GM12891 (cell line): ENCODE results near the gene HOXB3.

Experiments used
- DNase-seq: peaks from one replicate; pipeline ENCODE4 v3.0.0; 2011; ENCODE audit warnings: low spot score; ENCODE audit not compliant: insufficient read length
- FAIRE-seq: peaks from 2 replicates; lab custom pipeline; 2011; peaks lifted over from hg19 to GRCh38; lab: Jason Lieb, UNC
- PAX5 ChIP-seq: IDR thresholded peaks from 2 replicates; pipeline ENCODE4 v1.6.1; 2011; ENCODE audit warnings: low read length, moderate library complexity, mild to moderate bottlenecking; ENCODE audit not compliant: insufficient read depth, severe bottlenecking
- POLR2A ChIP-seq: IDR thresholded peaks from 2 replicates; pipeline ENCODE4 v1.6.1; 2011; ENCODE audit warnings: low read depth, low read length, control low read depth
- POLR2AphosphoS5 ChIP-seq: IDR thresholded peaks from 2 replicates; pipeline ENCODE4 v1.6.1; 2011; ENCODE audit warnings: low read depth, low read length, control low read depth
- POU2F2 ChIP-seq: IDR thresholded peaks from 2 replicates; pipeline ENCODE4 v1.6.1; 2011; ENCODE audit warnings: low read depth, mild to moderate bottlenecking, control low read depth, low read length, moderate library complexity
- SPI1 ChIP-seq: IDR thresholded peaks from 2 replicates; pipeline ENCODE4 v1.6.1; 2011; ENCODE audit warnings: low read depth, low read length, control low read depth
- TAF1 ChIP-seq: IDR thresholded peaks from 2 replicates; pipeline ENCODE4 v1.6.1; 2011; ENCODE audit warnings: low read depth, low read length, control low read depth

The HOXB3 gene

GRCh38 chr17:48594538-48595277, 4.7 kb upstream of the HOXB3 start:
- DNase-seq (no peak), FAIRE-seq (no peak)
- TF ChIP-seq POU2F2: no peak

GRCh38 chr17:48593840-48594537, 3.9 kb upstream of the HOXB3 start:
- FAIRE-seq (peak; percentile 95), DNase-seq (peak; percentile 87)
- TF ChIP-seq SPI1 (peak; percentile 70), PAX5 (no peak), POU2F2 (no peak)

DNA sequence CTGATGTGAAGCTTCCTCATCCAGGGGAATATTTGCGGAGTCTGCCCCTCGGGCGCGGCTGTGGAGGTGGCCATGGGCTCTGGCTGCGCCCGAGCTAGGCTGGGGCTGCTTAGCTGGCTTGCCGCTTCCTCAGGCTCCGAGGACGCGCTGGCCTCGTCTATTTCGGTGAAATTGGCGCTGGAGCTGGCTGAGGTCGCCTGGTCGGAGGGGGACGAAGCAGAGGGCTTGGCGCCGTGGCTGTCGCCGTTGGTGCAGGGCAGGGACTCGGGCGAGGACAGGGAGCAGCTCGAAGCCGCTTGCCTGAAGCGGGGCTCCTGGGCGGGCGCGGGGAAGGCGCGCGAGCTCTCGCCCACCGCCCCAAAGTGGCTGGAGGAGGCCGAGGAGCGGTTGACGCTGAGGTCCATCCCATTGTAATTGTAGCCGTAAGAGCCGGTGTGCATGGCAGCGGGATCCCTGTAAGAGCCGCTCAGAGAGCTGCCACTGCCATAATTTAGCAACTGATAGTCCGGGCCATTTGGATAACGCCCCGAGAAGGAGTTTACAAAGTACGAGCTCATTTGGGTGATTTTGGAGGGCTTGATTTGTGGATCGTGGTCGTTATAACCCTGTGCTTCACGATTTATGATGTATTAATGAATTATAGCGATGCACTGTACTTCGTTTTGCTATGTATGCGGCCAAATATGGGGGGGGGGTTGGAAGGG, 3.2 kb upstream of the HOXB3 start, which contains the start of gene HOXB5:
Gene HOXB5, minus strand, starts transcription at position 654 of the 704 bp plus-strand sequence. Its CDS starts 97 bp downstream, at position 557.
- TF ChIP-seq TAF1 (no peak), PAX5 (no peak), POU2F2 (no peak)
- DNase-seq: no peak
- FAIRE-seq: peak; percentile 26

- TF ChIP-seq POLR2A (no peak), PAX5 (no peak), POU2F2 (no peak), POLR2AphosphoS5 (no peak), SPI1 (no peak), TAF1 (no peak)
- DNase-seq (no peak), FAIRE-seq (peak; percentile 50)
Observed at GRCh38 chr17:48592577-48592976, 2.5 kb upstream of the HOXB3 start.

DNA sequence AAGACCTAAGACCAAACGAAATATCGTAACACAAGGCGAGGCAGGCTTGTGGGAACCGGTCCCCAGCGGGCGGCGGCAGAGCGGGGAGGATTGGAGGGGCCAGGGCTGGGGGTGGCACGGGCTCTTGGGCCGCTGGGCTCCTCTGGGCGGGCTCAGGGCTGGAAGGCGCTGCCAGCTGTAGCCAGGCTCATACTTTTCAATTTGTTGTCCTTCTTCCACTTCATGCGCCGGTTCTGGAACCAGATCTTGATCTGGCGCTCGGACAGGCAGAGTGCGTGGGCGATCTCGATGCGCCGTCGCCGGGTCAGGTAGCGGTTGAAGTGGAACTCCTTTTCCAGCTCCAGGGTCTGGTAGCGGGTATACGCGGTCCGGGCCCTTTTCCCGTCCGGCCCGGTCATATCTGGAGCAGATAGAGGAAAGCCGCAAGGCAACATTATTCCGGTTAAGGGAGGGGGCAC, 2.0 kb upstream of the HOXB3 start:
- DNase-seq: no peak
- TF ChIP-seq POLR2A: no peak
- no peak for TF ChIP-seq PAX5
- no peak for TF ChIP-seq TAF1
- no peak for TF ChIP-seq SPI1

DNA sequence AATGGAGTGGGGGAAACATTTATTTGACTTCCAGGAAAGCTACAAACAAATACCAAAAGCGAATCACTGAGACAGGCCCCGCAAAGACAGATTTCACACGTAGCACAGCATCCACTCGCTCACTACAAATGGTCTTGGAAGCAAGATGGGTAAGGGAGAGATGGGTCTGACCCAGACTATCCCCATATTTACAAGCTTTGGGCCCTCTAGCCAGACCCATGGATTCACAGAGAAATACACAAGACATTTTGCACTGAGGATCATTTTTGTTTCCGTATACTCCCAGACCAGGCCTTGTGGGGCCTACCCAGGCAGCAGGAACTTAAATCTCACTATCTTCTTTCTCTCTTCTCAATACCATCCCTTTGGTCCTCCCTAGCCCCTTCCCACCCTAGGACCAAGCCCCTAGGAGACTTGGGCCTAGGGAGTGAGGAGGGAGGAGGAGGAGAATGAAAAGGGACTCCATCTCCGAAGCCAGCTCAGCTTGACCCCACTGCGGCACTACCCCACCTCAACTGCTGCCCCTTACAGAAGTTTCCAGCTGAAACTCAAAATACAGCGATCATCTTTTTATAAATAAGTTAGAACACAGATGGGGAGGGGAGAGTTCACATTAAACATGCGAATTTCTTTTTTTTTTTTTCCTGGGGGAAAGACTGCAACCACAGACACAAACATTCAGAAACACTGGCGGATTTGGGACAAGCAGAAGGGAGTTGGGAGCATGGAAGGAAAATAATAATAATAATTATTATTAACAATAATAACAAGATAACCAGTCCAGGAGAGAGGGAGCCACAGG, 1.4 kb upstream of the HOXB3 start:
- TF ChIP-seq PAX5 (no peak), POU2F2 (no peak), POLR2AphosphoS5 (no peak), POLR2A (no peak), SPI1 (no peak), TAF1 (no peak)
- DNase-seq: no peak
- no peak for FAIRE-seq

More for the DNA sequence above, 2.0 kb upstream of the HOXB3 start:
- FAIRE-seq: peak; percentile 61

DNA sequence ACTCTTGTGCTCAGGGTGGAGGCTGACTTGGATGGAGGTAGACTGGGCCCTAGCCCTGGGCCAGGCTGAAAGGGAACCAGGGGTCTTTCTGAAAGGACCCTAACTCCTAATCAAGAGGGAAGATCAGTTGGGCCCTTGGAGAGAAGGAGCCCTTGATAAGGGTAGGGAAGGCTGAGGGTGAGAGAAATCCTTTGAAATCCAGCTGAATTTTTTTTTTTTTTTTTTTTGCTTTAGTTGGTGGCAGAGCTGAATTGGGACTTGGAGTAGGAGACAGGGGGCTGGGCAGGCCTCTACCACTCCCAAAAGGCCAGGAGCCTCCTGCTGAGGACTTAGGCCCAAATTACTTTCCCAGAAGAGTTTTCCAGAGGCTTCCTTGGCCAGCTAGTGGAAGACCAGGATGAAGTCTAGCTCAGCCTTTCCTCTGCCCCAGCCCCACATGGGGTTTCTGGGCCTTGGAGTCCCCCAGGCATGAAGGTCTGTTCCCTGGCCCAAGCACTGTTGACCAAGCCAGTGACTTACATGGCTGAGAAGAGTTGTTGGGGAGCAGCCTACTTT, 643 bp upstream of the HOXB3 start:
- FAIRE-seq: no peak
- TF ChIP-seq SPI1: no peak
- TF ChIP-seq TAF1: no peak

DNA sequence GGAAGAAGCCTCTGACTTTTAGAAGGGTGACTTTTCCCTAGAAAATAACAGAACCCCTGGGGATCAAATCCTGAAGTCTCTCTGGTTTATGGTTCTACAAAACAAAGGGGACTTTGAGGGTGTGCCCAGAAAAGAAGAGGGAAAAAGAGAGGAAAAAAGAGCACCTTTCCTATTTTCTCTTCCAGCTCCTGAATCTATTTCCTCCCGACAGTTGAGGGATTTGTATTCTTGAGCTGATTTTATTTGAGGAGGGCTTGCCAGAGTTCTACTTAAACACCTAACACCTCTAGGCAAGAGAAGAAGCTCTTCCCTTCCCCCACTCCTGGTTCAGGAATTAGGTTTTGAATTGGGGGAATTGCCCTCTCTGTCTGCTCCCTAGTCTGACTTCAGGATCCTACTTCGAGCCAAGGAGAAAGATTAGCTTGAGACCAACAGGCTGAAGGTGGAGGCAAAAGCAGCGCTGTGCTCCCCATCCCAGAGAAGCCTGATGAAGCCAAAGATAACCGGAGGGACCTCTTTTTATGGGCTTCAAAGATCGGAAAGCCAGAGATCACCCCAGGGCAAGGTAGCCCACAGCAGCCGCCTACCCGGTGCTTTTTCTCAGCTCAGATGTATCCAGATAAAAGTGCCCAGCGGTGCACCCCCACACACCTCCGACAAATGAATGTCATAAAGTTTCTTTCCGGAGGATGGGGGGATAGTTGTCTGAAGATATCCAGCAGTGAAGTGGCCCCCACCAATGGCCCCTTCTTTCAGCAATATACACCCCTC, 796 bp downstream of the HOXB3 start:
- FAIRE-seq (peak; percentile 45), DNase-seq (no peak)
- TF ChIP-seq POLR2AphosphoS5 (no peak), TAF1 (no peak), POLR2A (no peak), POU2F2 (no peak), PAX5 (no peak), SPI1 (no peak)

More for the DNA sequence above, 643 bp upstream of the HOXB3 start:
- DNase-seq: no peak

DNA sequence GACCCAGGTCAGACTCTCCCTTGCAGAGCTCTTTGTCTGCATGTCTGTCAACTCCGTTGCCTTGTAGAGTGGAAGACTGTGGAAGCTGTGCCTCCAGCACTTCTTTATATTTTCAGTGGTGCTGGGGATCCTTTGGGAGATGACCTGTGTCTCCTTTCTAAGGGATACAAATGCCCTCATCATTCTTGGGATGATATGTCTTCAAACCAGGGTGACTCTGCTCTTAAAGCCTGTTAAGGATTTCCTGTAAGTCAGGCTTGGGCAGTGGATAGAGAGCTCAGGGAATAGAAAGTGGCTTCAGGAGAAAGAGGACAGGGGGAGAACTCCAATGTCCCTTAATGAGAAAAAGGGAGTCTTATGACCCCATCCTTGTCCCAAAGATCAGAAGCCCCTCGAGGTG, 1.5 kb downstream of the HOXB3 start:
- no peak for DNase-seq
- TF ChIP-seq PAX5: no peak
- no peak for TF ChIP-seq SPI1
- no peak for TF ChIP-seq POLR2AphosphoS5
- no peak for TF ChIP-seq POLR2A
- no peak for TF ChIP-seq POU2F2
- no peak for TF ChIP-seq TAF1
- FAIRE-seq: no peak
